ENCODE data around the gene PSG6. TPM values are rescaled to one million over a fixed set of nuclear protein-coding genes. Genes with fewer than 3 reads are reported as not detected.

The PSG6 gene
- total RNA-seq, 2 experiments from 2014 or later = 0.06 TPM; not detected in 1

Other genes starting within 250 kb of the PSG6 start
- not detected in 2 replicates for gene PSG3, start 177.4 kb downstream of the PSG6 start, total RNA-seq (2014; rRNA removed; shearing (Covaris generic))
- gene PSG3, start 177.4 kb downstream of the PSG6 start, total RNA-seq (2022) = not detected in 2 replicates
- gene PSG8, start 152.2 kb downstream of the PSG6 start, total RNA-seq (2014; rRNA removed; shearing (Covaris generic)) = not detected in 2 replicates
- gene PSG8, start 152.2 kb downstream of the PSG6 start, total RNA-seq (2022) = not detected in 2 replicates
- gene PSG1, start 38.2 kb downstream of the PSG6 start, total RNA-seq (2014; rRNA removed; shearing (Covaris generic)) = not detected in 2 replicates
- not detected in 2 replicates for gene PSG1, start 38.2 kb downstream of the PSG6 start, total RNA-seq (2022)
- gene PSG7, start 19.3 kb upstream of the PSG6 start, total RNA-seq (2014; rRNA removed; shearing (Covaris generic)) = not detected in 2 replicates
- gene PSG7, start 19.3 kb upstream of the PSG6 start, total RNA-seq (2022) = not detected in 2 replicates
- not detected in 2 replicates for gene PSG11, start 108.6 kb upstream of the PSG6 start, total RNA-seq (2014; rRNA removed; shearing (Covaris generic))
- gene PSG11, start 108.6 kb upstream of the PSG6 start, total RNA-seq (2022) = not detected in 2 replicates
- not detected in 2 replicates for gene PSG2, start 164.8 kb upstream of the PSG6 start, total RNA-seq (2014; rRNA removed; shearing (Covaris generic))
- not detected in 2 replicates for gene PSG2, start 164.8 kb upstream of the PSG6 start, total RNA-seq (2022)